ENCODE data around the gene DMBT1. TPM values are rescaled to one million over a fixed set of nuclear protein-coding genes. Genes with fewer than 3 reads are reported as not detected.

Gene DMBT1
- total RNA-seq, 1 donor from 2014 or later: not detected

DNA sequence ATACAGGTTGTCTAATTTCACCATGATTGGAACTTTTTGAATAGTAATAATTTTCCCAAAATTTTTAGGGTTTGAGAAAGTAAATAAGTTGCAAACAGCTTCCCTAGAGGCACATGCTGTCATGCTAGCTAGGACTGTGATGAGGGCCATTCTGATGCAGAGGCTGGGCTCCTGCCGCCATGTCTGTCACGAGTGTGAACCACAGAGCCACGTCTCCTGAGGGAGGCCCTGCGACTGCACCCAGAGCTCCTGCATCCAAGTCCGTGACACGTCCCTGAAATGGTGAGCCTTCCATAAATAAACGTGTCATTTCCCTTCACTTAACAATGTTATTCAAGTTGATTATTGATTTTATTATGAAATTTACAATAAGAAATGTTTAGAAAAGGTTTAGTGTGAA is 99.1 kb downstream of the DMBT1 start:
- no peaks in the 10 kb centered on the region for H3K27me3 Mint-ChIP-seq (ENCODE audit: low read depth)

DNA sequence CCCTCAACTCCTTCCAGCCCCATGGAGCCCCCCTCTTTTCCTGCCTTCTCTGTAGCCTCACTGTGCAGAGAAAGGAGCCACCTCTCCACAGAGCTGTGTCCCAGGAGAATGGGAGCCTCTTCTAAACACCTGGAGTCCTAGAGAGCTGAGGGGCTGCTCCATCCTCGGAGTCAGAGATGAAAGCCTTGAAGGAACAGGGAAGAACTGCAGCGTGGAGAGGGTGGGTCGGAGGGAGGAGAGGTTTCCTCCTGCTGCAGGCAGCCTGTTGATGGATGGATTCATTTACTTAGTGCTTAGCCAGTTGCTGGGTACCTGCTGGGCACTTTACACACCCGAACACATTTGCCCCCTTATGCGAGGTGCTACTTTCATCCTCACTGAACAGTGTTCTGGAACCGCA is 100.1 kb downstream of the DMBT1 start:
- Mint-ChIP-seq H3K4me1 (ENCODE audit: low read depth) (no peaks in the 10 kb centered on the region), H3K27me3 (ENCODE audit: low read depth) (peaks cover 3% of the 10 kb centered on the region), H3K9me3 (no peaks in the 10 kb centered on the region), H3K36me3 (ENCODE audit: low read depth) (no peaks in the 10 kb centered on the region), H3K27ac (no peak overlapping the region), H3K4me3 (ENCODE audit: low read depth) (no peak overlapping the region)
- no peak for DNase-seq (ENCODE audit: low spot score)
- intact Hi-C loops (cut with micrococcal nuclease): no loop called here

More for the DNA sequence above, 99.1 kb downstream of the DMBT1 start:
- Mint-ChIP-seq H3K4me3 (ENCODE audit: low read depth) (no peak overlapping the region), H3K4me1 (ENCODE audit: low read depth) (no peaks in the 10 kb centered on the region), H3K36me3 (ENCODE audit: low read depth) (no peaks in the 10 kb centered on the region), H3K9me3 (no peaks in the 10 kb centered on the region), H3K27ac (no peak overlapping the region)
- DNase-seq (ENCODE audit: low spot score): no peak
- intact Hi-C loops (cut with micrococcal nuclease): no loop called here

- DNase-seq (ENCODE audit: low spot score): no peak
- no peak overlapping the region for H3K4me3 Mint-ChIP-seq (ENCODE audit: low read depth)
- no peaks in the 10 kb centered on the region for H3K36me3 Mint-ChIP-seq (ENCODE audit: low read depth)
- H3K27me3 Mint-ChIP-seq (ENCODE audit: low read depth): peaks cover 3% of the 10 kb centered on the region
- intact Hi-C loops (cut with micrococcal nuclease): no loop called here
- no peak overlapping the region for H3K27ac Mint-ChIP-seq
- no peaks in the 10 kb centered on the region for H3K4me1 Mint-ChIP-seq (ENCODE audit: low read depth)
- no peaks in the 10 kb centered on the region for H3K9me3 Mint-ChIP-seq
Measured at GRCh38 chr10:122662231-122662630, 101.7 kb downstream of the DMBT1 start.

DNA sequence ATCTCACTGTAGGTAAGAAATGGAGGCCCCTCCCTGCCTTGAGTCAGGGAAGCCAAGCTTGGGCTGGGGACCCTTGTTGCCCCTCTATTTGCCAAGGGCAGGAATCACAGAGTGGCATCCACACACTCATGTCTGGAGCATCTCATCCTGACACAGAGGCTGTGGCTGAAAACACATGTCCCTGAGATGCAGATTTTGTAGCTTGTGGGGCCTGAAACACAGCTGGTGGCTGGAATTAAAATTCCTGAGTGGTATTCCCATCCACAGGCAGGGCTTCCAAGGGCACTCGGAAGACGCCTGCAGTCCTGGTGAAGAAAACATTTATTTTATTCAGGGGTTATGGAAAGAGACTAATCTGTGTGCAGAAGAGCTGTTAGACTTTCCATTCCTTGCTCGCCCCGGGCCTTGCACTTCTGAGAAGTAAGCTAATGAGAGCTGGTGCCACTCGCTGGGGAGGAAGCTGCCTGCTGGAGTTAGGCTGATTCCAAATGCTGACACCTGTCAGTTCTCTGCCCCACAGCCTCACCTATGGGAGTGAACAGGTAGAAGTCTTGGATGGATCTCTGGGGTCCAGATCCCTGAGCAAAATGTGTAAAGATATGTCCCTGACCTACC is 103.1 kb downstream of the DMBT1 start:
- Mint-ChIP-seq H3K9me3 (no peaks in the 10 kb centered on the region), H3K36me3 (ENCODE audit: low read depth) (no peaks in the 10 kb centered on the region), H3K27me3 (ENCODE audit: low read depth) (peaks cover 4% of the 10 kb centered on the region), H3K4me1 (ENCODE audit: low read depth) (no peaks in the 10 kb centered on the region), H3K4me3 (ENCODE audit: low read depth) (no peak overlapping the region), H3K27ac (no peak overlapping the region)
- intact Hi-C loops (cut with micrococcal nuclease): no loop called here
- DNase-seq (ENCODE audit: low spot score): no peak

GRCh38 chr10:122664501-122664900 is 103.9 kb downstream of the DMBT1 start:
- H3K4me1 Mint-ChIP-seq (ENCODE audit: low read depth): no peaks in the 10 kb centered on the region
- no peaks in the 10 kb centered on the region for H3K9me3 Mint-ChIP-seq
- DNase-seq (ENCODE audit: low spot score): no peak
- H3K4me3 Mint-ChIP-seq (ENCODE audit: low read depth): no peak overlapping the region
- no peak overlapping the region for H3K27ac Mint-ChIP-seq
- intact Hi-C loops (cut with micrococcal nuclease): no loop called here
- no peaks in the 10 kb centered on the region for H3K36me3 Mint-ChIP-seq (ENCODE audit: low read depth)
- H3K27me3 Mint-ChIP-seq (ENCODE audit: low read depth): peaks cover 4% of the 10 kb centered on the region

DNA sequence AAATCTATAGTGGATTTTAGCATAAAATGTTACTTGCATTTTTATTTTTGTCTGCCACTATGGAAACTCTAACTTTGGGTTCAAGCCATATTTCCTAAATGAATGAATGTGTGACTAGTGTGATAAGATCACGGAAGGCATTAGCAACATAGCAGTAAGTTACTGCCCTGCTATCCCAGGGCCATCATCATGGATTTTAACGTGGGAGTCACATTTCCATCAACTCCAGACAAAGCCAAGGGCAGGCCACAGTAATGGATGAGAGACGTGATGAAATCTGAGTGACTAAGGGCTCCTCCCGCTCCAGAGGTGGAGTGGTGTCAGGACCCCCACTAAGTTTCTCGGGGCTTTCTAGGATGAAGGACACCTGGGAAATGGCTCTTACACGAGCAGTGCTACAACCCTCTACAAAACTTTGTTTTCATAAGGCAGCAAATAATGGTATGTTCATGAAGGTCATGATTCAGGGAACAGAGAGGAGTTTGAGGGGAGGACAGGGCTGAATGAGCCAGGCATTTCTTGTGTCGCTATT is 104.8 kb downstream of the DMBT1 start:
- no peak overlapping the region for H3K27ac Mint-ChIP-seq
- no peaks in the 10 kb centered on the region for H3K9me3 Mint-ChIP-seq
- H3K4me3 Mint-ChIP-seq (ENCODE audit: low read depth): no peak overlapping the region
- no peaks in the 10 kb centered on the region for H3K36me3 Mint-ChIP-seq (ENCODE audit: low read depth)
- DNase-seq (ENCODE audit: low spot score): no peak
- H3K27me3 Mint-ChIP-seq (ENCODE audit: low read depth): peaks cover 4% of the 10 kb centered on the region
- intact Hi-C loops (cut with micrococcal nuclease): no loop called here
- H3K4me1 Mint-ChIP-seq (ENCODE audit: low read depth): no peaks in the 10 kb centered on the region

DNA sequence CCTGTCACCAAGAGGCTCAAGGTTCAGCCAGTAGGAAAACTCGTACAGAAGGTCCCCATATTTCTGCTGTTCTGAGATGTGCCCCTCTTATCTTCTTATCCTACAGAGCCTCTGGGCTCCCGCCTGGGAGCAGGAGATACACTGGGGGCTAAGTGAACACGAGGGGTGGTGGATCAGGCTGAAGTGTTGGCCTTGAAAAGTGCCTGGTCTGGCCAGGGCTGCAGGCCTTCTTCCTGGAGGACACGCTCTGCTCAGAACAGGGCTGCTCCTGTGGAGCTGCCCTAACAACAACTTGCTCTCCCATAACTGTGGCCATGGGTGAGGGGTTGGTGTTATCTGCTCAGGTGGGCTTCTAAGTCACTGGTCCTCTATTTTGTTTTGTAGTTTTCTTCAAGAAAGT is 105.4 kb downstream of the DMBT1 start:
- H3K27me3 Mint-ChIP-seq (ENCODE audit: low read depth): peaks cover 4% of the 10 kb centered on the region
- H3K36me3 Mint-ChIP-seq (ENCODE audit: low read depth): no peaks in the 10 kb centered on the region
- H3K4me1 Mint-ChIP-seq (ENCODE audit: low read depth): no peaks in the 10 kb centered on the region
- no peak for DNase-seq (ENCODE audit: low spot score)
- no peak overlapping the region for H3K27ac Mint-ChIP-seq
- H3K4me3 Mint-ChIP-seq (ENCODE audit: low read depth): no peak overlapping the region
- intact Hi-C loops (cut with micrococcal nuclease): no loop called here
- no peaks in the 10 kb centered on the region for H3K9me3 Mint-ChIP-seq

GRCh38 chr10:122669045-122669444 is 108.5 kb downstream of the DMBT1 start:
- H3K4me3 Mint-ChIP-seq (ENCODE audit: low read depth): no peak overlapping the region
- H3K27me3 Mint-ChIP-seq (ENCODE audit: low read depth): peaks cover 4% of the 10 kb centered on the region
- intact Hi-C loops (cut with micrococcal nuclease): no loop called here
- no peak overlapping the region for H3K27ac Mint-ChIP-seq
- no peaks in the 10 kb centered on the region for H3K4me1 Mint-ChIP-seq (ENCODE audit: low read depth)
- no peak for DNase-seq (ENCODE audit: low spot score)
- no peaks in the 10 kb centered on the region for H3K9me3 Mint-ChIP-seq
- no peaks in the 10 kb centered on the region for H3K36me3 Mint-ChIP-seq (ENCODE audit: low read depth)

DNA sequence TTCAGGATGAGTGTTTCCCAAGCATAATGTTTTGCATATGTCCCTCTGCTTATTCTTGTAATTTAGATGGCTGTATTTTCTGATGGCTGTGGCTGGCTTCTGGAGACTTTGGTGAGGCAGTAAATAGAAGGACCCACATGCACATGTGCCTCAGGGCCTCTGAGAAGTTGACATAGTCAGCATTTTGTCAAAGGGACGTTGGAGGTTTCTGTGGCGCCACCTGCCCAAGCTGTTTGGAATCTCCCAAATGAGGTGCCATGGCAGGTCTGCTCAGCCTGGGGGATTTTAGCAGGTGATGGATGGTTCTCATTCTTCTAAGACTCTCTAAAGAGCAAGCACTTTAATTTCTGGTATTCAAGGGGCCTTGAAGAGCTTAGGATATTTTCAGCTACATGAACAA is 109.3 kb downstream of the DMBT1 start:
- DNase-seq (ENCODE audit: low spot score): no peak
- Mint-ChIP-seq H3K4me1 (ENCODE audit: low read depth) (no peaks in the 10 kb centered on the region), H3K4me3 (ENCODE audit: low read depth) (no peak overlapping the region), H3K36me3 (ENCODE audit: low read depth) (no peaks in the 10 kb centered on the region), H3K27me3 (ENCODE audit: low read depth) (peaks cover 4% of the 10 kb centered on the region), H3K27ac (no peak overlapping the region), H3K9me3 (no peaks in the 10 kb centered on the region)
- intact Hi-C loops (cut with micrococcal nuclease): no loop called here

- H3K4me1 Mint-ChIP-seq (ENCODE audit: low read depth): no peaks in the 10 kb centered on the region
- DNase-seq (ENCODE audit: low spot score): no peak
- no peak overlapping the region for H3K27ac Mint-ChIP-seq
- H3K4me3 Mint-ChIP-seq (ENCODE audit: low read depth): no peak overlapping the region
- intact Hi-C loops (cut with micrococcal nuclease): no loop called here
- H3K27me3 Mint-ChIP-seq (ENCODE audit: low read depth): peaks cover 2% of the 10 kb centered on the region
- H3K9me3 Mint-ChIP-seq: no peaks in the 10 kb centered on the region
- H3K36me3 Mint-ChIP-seq (ENCODE audit: low read depth): no peaks in the 10 kb centered on the region
Measured at GRCh38 chr10:122671355-122671754, 110.8 kb downstream of the DMBT1 start.

DNA sequence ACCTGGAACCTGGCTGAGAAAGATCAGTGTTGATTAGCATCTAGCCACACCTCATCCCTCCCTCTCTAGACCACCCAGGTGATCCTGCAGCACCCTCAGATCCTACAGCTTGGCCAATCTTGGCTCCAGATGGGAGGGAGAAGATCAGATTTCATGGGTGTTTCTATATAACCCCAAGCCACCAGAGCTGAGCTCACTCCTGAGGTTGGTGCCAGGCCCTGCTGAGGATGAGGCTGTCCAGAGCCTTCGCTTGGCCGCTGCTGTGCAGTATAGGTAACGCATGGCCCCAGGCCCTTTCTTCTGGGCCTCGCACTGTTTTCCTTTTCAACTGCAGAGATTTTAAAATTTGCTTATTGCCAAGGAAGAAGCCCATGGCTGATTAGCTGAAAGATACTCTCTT is 112.1 kb downstream of the DMBT1 start:
- intact Hi-C loops (cut with micrococcal nuclease): no loop called here
- no peak overlapping the region for H3K27ac Mint-ChIP-seq
- H3K9me3 Mint-ChIP-seq: no peaks in the 10 kb centered on the region

DNA sequence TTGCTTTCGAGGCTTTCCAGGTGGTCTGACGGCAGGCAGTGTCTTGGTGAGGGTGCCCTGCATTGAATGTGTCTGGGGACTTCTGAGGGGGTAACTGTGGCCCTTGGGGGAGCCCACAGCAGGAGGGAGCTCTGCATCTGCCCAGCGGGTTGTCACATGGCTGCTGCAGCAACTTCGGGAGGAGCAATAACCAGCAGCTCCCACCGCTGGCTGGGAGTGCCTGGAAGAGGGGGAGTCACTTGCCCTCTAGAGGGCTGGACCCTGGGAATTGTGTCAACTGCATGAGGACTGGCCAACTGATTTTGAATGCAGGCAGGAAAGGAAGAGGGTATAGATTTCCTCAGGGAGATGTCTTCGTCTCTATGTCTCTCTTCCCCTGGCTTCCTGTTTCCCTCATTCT is 112.7 kb downstream of the DMBT1 start:
- no peak overlapping the region for H3K4me3 Mint-ChIP-seq (ENCODE audit: low read depth)
- H3K27ac Mint-ChIP-seq: no peak overlapping the region
- DNase-seq (ENCODE audit: low spot score): no peak
- H3K27me3 Mint-ChIP-seq (ENCODE audit: low read depth): no peaks in the 10 kb centered on the region
- H3K36me3 Mint-ChIP-seq (ENCODE audit: low read depth): no peaks in the 10 kb centered on the region
- H3K9me3 Mint-ChIP-seq: no peaks in the 10 kb centered on the region
- H3K4me1 Mint-ChIP-seq (ENCODE audit: low read depth): no peaks in the 10 kb centered on the region
- intact Hi-C loops (cut with micrococcal nuclease): no loop called here

More for the DNA sequence above, 112.1 kb downstream of the DMBT1 start:
- no peak overlapping the region for H3K4me3 Mint-ChIP-seq (ENCODE audit: low read depth)
- H3K27me3 Mint-ChIP-seq (ENCODE audit: low read depth): peaks cover under 1% of the 10 kb centered on the region
- DNase-seq (ENCODE audit: low spot score): no peak
- H3K36me3 Mint-ChIP-seq (ENCODE audit: low read depth): no peaks in the 10 kb centered on the region
- H3K4me1 Mint-ChIP-seq (ENCODE audit: low read depth): no peaks in the 10 kb centered on the region

- no peaks in the 10 kb centered on the region for H3K4me1 Mint-ChIP-seq (ENCODE audit: low read depth)
- H3K36me3 Mint-ChIP-seq (ENCODE audit: low read depth): no peaks in the 10 kb centered on the region
- H3K4me3 Mint-ChIP-seq (ENCODE audit: low read depth): no peak overlapping the region
- no peak overlapping the region for H3K27ac Mint-ChIP-seq
- DNase-seq (ENCODE audit: low spot score): no peak
- intact Hi-C loops (cut with micrococcal nuclease): no loop called here
- no peaks in the 10 kb centered on the region for H3K27me3 Mint-ChIP-seq (ENCODE audit: low read depth)
- no peaks in the 10 kb centered on the region for H3K9me3 Mint-ChIP-seq
Measured at GRCh38 chr10:122673731-122674130, 113.2 kb downstream of the DMBT1 start.

DNA sequence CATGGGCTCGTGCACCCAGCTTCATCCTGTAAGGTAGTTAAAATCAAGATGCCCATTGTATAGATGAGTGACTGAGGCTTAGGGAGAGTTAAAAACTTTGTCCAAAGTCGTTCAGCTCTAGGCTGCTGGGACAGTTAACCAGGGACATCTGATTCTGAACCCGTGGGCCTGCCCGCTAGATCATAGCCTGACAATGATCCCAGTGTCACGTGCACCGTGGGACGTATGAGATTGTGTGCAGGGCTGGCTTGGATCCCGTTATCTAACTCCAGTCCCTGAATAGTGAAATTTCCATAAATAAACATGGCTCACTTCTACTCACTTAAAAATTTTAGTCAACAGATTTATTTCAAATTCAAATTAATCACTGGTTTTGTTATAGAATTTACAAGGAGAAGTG is 114.2 kb downstream of the DMBT1 start:
- intact Hi-C loops (cut with micrococcal nuclease): no loop called here
- H3K4me1 Mint-ChIP-seq (ENCODE audit: low read depth): no peaks in the 10 kb centered on the region
- H3K27me3 Mint-ChIP-seq (ENCODE audit: low read depth): no peaks in the 10 kb centered on the region
- no peak for DNase-seq (ENCODE audit: low spot score)
- no peak overlapping the region for H3K27ac Mint-ChIP-seq
- H3K4me3 Mint-ChIP-seq (ENCODE audit: low read depth): no peak overlapping the region
- no peaks in the 10 kb centered on the region for H3K36me3 Mint-ChIP-seq (ENCODE audit: low read depth)
- H3K9me3 Mint-ChIP-seq: no peaks in the 10 kb centered on the region
